Large intestine (tissue), 12 donors: ENCODE results near the gene CD24. TPM values are rescaled to one million over a fixed set of nuclear protein-coding genes. Genes with fewer than 3 reads are reported as not detected.
"Not testable (repeated sequence)": the region's sequence is repeated elsewhere in the genome, so short reads cannot be mapped to it uniquely, and the experiment has no call there.

ENCODE experiments used
- DNase-seq, 2 donors: peaks; one replicate each; pipeline versions ENCODE4 v3.0.0 to v3.0.0-alpha.2; 2013
- H3K27ac ChIP-seq: one replicate; pipeline ENCODE4 v1.5.1; 2013; ENCODE audit warnings: low read length
- H3K27me3 ChIP-seq: 2 replicates; pipeline ENCODE4 v1.6.1; 2013; ENCODE audit warnings: low read length; ENCODE audit not compliant: control insufficient read depth, insufficient read depth
- H3K36me3 ChIP-seq: 2 replicates; pipeline ENCODE4 v1.6.1; 2013; ENCODE audit warnings: low read length; ENCODE audit not compliant: control insufficient read depth, insufficient read depth
- H3K4me1 ChIP-seq: one replicate; pipeline ENCODE4 v1.6.1; 2013; ENCODE audit warnings: low read length; ENCODE audit not compliant: control insufficient read depth, insufficient read depth
- H3K4me3 ChIP-seq: one replicate; pipeline ENCODE4 v1.5.1; 2013; ENCODE audit warnings: low read length
- H3K9me3 ChIP-seq: one replicate; pipeline ENCODE4 v1.6.1; 2013; ENCODE audit warnings: mild to moderate bottlenecking, low read depth, low read length, moderate library complexity; ENCODE audit not compliant: control insufficient read depth
- WGBS: methylation state at CpG from one replicate; pipeline ENCODE4 v1.1.5; 2013; ENCODE audit warnings: low lambda C conversion rate; ENCODE audit not compliant: insufficient coverage; 5-methylcytosine and 5-hydroxymethylcytosine counted together
- long read RNA-seq, 11 donors: transcript quantifications; one replicate each; lab custom pipeline, GENCODE V29; 2026
- polyA plus RNA-seq: library from polyadenylated mRNA; unstranded; fragments of 120-200 nt; gene quantifications from one replicate; pipeline ENCODE4 v1.2.1, GENCODE V29; 2013

The CD24 gene, protein sequence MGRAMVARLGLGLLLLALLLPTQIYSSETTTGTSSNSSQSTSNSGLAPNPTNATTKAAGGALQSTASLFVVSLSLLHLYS
- polyA plus RNA-seq, result 135 TPM
- long read RNA-seq, donor 1, transcript CD24-201 (2 exons, 2,180 nt), result major isoform, 21 of 22 reads
- long read RNA-seq, donor 1, partial matches to known transcripts, result 0 of 22 reads
- long read RNA-seq, donor 1, other reads (novel, unspliced or antisense), result 0 of 22 reads
- long read RNA-seq, donor 2, transcript CD24-201 (2 exons, 2,180 nt), result major isoform, 55 of 63 reads
- long read RNA-seq, donor 2, transcript CD24-204 (3 exons, 2,513 nt), result minor isoform, 7 of 63 reads
- long read RNA-seq, donor 2, partial matches to known transcripts, result 0 of 63 reads
- long read RNA-seq, donor 2, other reads (novel, unspliced or antisense), result 0 of 63 reads
- long read RNA-seq, donor 3, transcript CD24-201 (2 exons, 2,180 nt), result major isoform, 85 of 95 reads
- long read RNA-seq, donor 3, transcript CD24-204 (3 exons, 2,513 nt), result minor isoform, 7 of 95 reads
- long read RNA-seq, donor 3, partial matches to known transcripts, result 0 of 95 reads
- long read RNA-seq, donor 3, other reads (novel, unspliced or antisense), result 0 of 95 reads
- long read RNA-seq, donor 4, transcript CD24-201 (2 exons, 2,180 nt), result major isoform, 6 of 6 reads
- long read RNA-seq, donor 4, partial matches to known transcripts, result 0 of 6 reads
- long read RNA-seq, donor 4, other reads (novel, unspliced or antisense), result 0 of 6 reads
- long read RNA-seq, donor 5, transcript CD24-201 (2 exons, 2,180 nt), result major isoform, 56 of 61 reads
- long read RNA-seq, donor 5, partial matches to known transcripts, result 0 of 61 reads
- long read RNA-seq, donor 5, other reads (novel, unspliced or antisense), result 0 of 61 reads
- long read RNA-seq, donor 6, transcript CD24-201 (2 exons, 2,180 nt), result major isoform, 93 of 98 reads
- long read RNA-seq, donor 6, partial matches to known transcripts, result 0 of 98 reads
- long read RNA-seq, donor 6, other reads (novel, unspliced or antisense), result 0 of 98 reads
- long read RNA-seq, donor 7, transcript CD24-204 (3 exons, 2,513 nt), result minor isoform, 7 of 68 reads
- long read RNA-seq, donor 7, transcript CD24-201 (2 exons, 2,180 nt), result major isoform, 61 of 68 reads
- long read RNA-seq, donor 7, partial matches to known transcripts, result 0 of 68 reads
- long read RNA-seq, donor 7, other reads (novel, unspliced or antisense), result 0 of 68 reads
- long read RNA-seq, donor 8, transcript CD24-201 (2 exons, 2,180 nt), result major isoform, 57 of 64 reads
- long read RNA-seq, donor 8, transcript CD24-204 (3 exons, 2,513 nt), result minor isoform, 6 of 64 reads
- long read RNA-seq, donor 8, partial matches to known transcripts, result 0 of 64 reads
- long read RNA-seq, donor 8, other reads (novel, unspliced or antisense), result 0 of 64 reads
- long read RNA-seq, donor 9, transcript CD24-201 (2 exons, 2,180 nt), result major isoform, 38 of 41 reads
- long read RNA-seq, donor 9, partial matches to known transcripts, result 0 of 41 reads
- long read RNA-seq, donor 9, other reads (novel, unspliced or antisense), result 0 of 41 reads
- long read RNA-seq, donor 10, transcript CD24-201 (2 exons, 2,180 nt), result major isoform, 53 of 56 reads
- long read RNA-seq, donor 10, partial matches to known transcripts, result 0 of 56 reads
- long read RNA-seq, donor 10, other reads (novel, unspliced or antisense), result 0 of 56 reads
- long read RNA-seq, donor 11, transcript CD24-201 (2 exons, 2,180 nt), result major isoform, 48 of 51 reads
- long read RNA-seq, donor 11, partial matches to known transcripts, result 0 of 51 reads
- long read RNA-seq, donor 11, other reads (novel, unspliced or antisense), result 0 of 51 reads

DNA sequence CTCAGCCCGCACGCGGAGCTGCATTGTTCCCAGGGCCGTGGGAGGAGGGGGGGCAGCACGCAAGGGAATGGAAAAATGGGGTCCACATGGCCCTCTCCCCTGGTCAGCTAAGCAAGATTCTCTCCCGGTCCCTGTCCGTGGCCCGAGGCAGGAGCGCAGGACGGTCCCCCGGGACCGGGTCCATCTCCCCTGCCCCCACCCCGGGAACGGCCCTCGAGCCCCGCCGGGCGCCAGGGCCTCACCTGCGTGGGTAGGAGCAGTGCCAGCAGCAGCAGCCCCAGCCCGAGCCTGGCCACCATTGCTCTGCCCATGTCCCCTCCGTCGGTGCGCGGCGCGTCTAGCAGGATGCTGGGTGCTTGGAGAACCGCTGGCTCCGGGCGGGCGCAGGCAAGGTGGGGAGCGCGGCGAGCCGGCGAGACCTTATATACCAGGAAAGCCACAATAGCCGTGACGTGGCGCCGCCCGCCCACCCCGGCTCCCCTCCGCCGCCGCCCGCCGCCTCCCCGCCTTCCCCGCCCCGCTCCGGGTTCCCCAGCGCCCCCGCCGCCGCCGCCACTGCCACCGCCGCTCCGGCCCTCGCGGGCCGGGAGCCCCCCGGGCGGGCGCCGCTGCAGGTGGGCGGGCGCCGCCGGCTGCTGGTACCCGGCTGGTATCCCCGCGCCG lies at the start of gene CD24:
TSS of gene CD24 (minus strand) at position 394 of the 663 bp plus-strand sequence. CDS start at position 311, 83 bp downstream.
- no peaks in the 10 kb centered on the region for H3K36me3 ChIP-seq
- DNase-seq, result peak; percentile 11 to 66
- peaks cover 9% of the 10 kb centered on the region for H3K4me1 ChIP-seq
- H3K27me3 ChIP-seq, result peaks cover 30% of the 10 kb centered on the region
- H3K4me3 ChIP-seq, result peak within 1 kb of the TSS; percentile 85
- H3K9me3 ChIP-seq, result no peaks in the 10 kb centered on the region
- no CpG with 5 or more reads among the region's 73 CpGs for WGBS
- H3K27ac ChIP-seq, result peak within 1 kb of the TSS; percentile 81

DNA sequence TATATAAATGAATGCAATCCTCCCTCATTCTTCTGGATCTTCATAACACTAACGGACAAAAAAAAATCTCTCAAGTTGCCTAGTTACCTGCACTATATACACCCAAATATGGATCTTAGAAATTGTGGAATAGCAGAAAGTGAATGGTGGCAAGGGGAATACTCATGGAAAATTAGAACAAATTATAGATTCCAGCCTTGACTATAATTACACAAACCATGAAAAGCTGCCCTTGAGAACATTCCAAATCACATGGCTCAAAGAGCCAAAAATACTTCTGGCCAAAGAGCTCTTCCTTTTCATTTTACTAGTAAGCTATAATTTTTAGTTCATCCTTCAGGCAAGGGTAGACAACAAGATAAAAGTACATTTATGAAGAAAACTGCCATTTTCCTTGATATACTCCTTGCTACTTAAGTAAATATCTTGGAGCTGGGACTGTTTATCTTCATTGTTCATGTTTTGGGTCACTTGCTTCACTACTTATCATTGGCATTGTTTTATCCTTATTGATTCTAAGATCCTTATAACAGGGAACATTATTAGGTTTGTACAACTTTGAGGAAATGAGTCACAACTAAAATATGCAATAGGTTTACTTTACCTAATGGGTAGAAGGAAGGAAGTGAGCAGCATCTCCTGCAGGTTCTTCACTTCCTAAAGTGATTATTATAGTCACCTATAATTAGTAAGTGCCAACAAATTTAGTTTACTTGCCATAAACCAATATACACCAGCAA lies 47.1 kb upstream of the CD24 start:
- no peak overlapping the region for H3K4me3 ChIP-seq
- H3K4me1 ChIP-seq, result no peaks in the 10 kb centered on the region
- H3K27ac ChIP-seq, result no peak overlapping the region
- WGBS, result no CpG with 5 or more reads among the region's 1 CpG
- H3K9me3 ChIP-seq, result no peaks in the 10 kb centered on the region
- H3K36me3 ChIP-seq, result no peaks in the 10 kb centered on the region
- no peaks in the 10 kb centered on the region for H3K27me3 ChIP-seq
- DNase-seq, result no peak

DNA sequence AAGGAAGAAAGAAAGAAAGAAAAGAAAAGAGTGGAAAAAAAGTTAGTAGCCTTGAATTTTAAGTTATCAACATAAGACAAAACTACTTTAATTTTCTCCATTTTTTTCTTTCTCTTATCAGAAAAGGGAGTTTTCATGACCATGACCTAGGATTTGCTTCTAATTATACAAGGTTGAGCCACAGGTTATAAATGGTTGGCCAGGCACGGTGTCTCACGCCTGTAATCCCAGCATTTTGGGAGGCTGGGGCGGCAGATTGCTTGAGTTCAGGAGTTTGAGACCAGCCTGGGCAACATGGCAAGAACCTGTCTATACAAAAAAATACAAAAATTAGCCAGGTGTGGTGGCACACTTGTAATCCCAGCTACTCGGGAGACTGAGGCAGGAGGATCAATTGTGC lies 45.7 kb upstream of the CD24 start:
- WGBS, result 100% methylated on average over 1 of the region's 4 CpGs
- no peak overlapping the region for H3K27ac ChIP-seq
- H3K9me3 ChIP-seq, result no peaks in the 10 kb centered on the region
- DNase-seq, result no peak
- H3K4me1 ChIP-seq, result no peaks in the 10 kb centered on the region
- H3K27me3 ChIP-seq, result no peaks in the 10 kb centered on the region
- no peaks in the 10 kb centered on the region for H3K36me3 ChIP-seq
- H3K4me3 ChIP-seq, result no peak overlapping the region

DNA sequence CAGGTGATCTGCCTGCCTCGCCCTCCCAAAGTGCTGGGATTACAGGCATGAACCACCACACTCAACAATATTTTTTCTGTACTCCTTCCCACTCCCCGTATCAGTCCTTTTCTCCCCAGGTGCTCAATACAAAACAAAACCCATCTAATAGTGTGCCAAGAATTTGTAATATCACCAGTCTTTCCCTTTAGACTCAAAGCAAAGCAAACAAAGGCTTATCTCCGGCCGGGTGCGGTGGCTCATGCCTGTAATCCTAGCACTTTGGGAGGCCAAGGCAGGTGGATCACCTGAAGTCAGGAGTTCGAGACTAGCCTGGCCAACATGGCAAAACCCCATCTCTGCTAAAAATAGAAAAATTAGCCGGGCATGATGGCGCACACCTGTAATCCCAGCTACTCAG lies 45.1 kb upstream of the CD24 start:
- not testable (repeated sequence) for H3K27me3 ChIP-seq, H3K36me3 ChIP-seq, H3K27ac ChIP-seq, DNase-seq, H3K9me3 ChIP-seq, H3K4me3 ChIP-seq, H3K4me1 ChIP-seq
- no CpG with 5 or more reads among the region's 8 CpGs for WGBS

DNA sequence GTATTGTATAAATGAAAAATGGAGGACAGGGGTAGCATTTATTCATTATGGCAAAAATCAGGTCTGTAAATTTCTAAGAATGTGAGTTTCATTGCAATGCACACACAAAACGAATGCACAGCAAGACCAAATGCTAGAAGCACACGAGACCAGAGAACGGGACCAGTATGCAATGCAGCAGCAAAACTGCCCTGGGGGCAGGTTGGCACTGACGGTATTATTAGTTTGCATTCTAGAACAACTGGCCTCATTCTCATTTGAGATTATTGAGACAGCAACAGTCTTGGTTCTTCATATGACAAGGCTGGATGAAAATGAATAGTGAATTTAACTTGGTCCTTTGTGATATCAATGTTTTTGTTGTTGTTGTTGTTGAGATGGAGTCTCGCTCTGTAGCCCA lies 44.5 kb upstream of the CD24 start:
- no peak for DNase-seq
- no peaks in the 10 kb centered on the region for H3K27me3 ChIP-seq
- H3K9me3 ChIP-seq, result no peaks in the 10 kb centered on the region
- no peak overlapping the region for H3K4me3 ChIP-seq
- no peaks in the 10 kb centered on the region for H3K4me1 ChIP-seq
- H3K27ac ChIP-seq, result no peak overlapping the region
- WGBS, result no CpG with 5 or more reads among the region's 5 CpGs
- H3K36me3 ChIP-seq, result no peaks in the 10 kb centered on the region

DNA sequence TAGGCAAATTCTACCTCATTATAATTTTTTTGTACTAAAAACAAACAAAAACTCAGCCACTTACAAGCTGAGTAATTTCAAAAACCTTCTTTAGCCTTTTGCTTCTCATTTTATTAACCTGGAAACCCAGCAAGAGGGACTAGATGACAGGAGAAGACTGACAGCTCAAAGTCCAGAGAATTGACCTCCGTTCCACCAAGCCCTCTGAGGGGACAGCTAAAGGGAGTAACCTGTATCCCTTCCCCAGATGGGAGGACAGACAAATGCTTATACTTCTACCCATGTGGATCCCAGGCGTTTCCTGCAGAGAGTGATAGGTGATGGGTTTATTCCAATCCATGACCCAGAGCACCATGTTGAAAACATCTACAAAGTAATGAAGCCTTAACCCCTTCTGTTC lies 35.0 kb upstream of the CD24 start:
- Histone ChIP-seq H3K27me3 (no peaks in the 10 kb centered on the region), H3K36me3 (no peaks in the 10 kb centered on the region), H3K4me3 (no peak overlapping the region), H3K9me3 (peaks cover 2% of the 10 kb centered on the region), H3K27ac (no peak overlapping the region), H3K4me1 (no peaks in the 10 kb centered on the region)
- no peak for DNase-seq
- no CpG with 5 or more reads among the region's 2 CpGs for WGBS

DNA sequence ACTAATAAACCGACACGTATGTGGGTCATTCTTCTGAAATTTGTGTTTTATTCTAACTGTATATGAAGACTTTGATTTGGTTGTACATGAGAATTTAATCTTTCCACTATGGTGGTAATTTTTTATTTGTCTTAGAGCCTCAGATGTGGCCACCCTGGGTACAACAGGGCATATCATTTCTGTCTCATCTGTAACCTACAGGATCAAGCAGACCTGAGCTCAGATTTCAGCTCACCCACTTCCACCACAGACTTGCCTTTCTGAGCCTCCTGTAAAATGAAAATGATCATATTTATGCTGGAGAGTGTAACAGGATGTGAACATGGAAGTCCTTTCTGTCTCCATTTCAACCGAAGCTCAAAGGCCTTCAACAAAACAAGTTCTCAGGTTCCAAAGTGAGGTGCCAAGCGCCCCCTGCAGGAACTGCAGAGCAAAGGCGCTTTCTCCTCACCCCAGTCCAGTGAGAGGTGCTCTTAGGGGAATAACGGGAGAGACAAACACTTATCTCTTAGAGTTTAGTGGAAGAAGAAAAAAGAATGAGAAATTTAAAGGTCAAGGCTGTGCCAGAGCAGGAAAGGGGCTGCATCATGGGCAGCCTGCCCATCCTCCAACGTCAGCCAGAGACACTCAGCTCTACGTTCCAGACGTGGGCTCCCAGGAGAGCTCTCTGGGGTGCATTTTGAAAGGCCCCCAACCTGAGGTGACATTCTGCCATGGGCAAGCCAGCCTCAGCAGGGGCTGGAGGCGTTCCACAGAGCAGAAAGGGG lies 23.0 kb upstream of the CD24 start:
- WGBS, result 50% methylated on average over 2 of the region's 10 CpGs
- peak overlapping the region; percentile 87 for H3K27ac ChIP-seq

DNA sequence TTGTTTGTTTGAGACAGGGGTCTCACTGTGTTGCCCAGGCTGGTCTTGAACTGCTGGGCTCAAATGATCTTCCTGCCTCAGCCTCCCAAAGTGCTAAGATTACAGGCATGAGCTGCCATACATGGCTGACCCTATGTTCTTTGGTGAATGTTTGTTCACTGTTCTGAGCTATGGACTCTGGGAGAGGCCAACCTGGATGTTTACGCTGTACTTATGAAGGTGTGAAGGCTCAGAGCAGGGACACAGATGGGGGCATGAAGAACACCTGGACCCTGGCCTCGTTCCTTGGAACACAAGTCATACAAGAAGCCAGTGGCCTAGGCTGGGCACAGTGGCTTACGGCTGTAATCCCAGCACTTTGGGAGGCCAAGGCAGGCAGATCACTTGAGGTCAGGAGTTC lies 21.1 kb upstream of the CD24 start:
- Histone ChIP-seq H3K36me3 (no peaks in the 10 kb centered on the region), H3K9me3 (no peaks in the 10 kb centered on the region), H3K4me1 (peaks cover 4% of the 10 kb centered on the region), H3K27me3 (no peaks in the 10 kb centered on the region), H3K27ac (no peak overlapping the region), H3K4me3 (no peak overlapping the region)
- no peak for DNase-seq
- WGBS, result no CpG with 5 or more reads among the region's 3 CpGs

More for the DNA sequence above, 23.0 kb upstream of the CD24 start:
- Histone ChIP-seq H3K4me1 (peaks cover 4% of the 10 kb centered on the region), H3K36me3 (no peaks in the 10 kb centered on the region), H3K27me3 (no peaks in the 10 kb centered on the region), H3K4me3 (peak overlapping the region; percentile 15), H3K9me3 (no peaks in the 10 kb centered on the region)
- DNase-seq, result peak; percentile 72 to 80
